GM19468 (cell line): ENCODE results near the gene CNTROB.
"Not testable (repeated sequence)": the region's sequence is repeated elsewhere in the genome, so short reads cannot be mapped to it uniquely, and the experiment has no call there.

ENCODE experiments used
- ATAC-seq: cut with Tn5 transposase; IDR thresholded peaks from one replicate; pipeline ENCODE4 v1.9.1; 2021; ENCODE audit warnings: mild to moderate bottlenecking, moderate library complexity, moderate number of reproducible peaks; ENCODE audit not compliant: unreplicated experiment; ENCODE audit errors: extremely low read depth

The CNTROB gene

DNA sequence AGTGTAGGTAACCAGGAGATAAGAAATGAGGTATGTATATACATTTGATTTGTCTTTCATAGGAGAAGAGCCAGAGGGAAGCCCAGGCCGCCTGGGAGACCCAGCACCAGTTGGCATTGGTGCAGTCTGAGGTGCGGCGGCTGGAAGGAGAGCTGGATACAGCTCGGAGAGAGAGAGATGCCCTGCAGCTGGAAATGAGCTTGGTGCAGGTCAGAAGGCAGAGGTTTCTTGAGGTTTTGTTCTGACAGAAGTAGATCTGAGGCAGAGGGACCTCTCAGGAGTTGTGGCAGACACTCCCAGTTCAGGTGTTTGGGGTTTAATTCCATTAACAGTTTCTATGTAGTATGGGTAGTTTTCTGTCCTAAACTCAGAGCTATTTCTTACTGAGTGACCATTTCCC is 8.0 kb downstream of the CNTROB start:
- no peak for ATAC-seq

GRCh38 chr17:7940743-7941142 is 8.7 kb downstream of the CNTROB start:
- no peak for ATAC-seq

DNA sequence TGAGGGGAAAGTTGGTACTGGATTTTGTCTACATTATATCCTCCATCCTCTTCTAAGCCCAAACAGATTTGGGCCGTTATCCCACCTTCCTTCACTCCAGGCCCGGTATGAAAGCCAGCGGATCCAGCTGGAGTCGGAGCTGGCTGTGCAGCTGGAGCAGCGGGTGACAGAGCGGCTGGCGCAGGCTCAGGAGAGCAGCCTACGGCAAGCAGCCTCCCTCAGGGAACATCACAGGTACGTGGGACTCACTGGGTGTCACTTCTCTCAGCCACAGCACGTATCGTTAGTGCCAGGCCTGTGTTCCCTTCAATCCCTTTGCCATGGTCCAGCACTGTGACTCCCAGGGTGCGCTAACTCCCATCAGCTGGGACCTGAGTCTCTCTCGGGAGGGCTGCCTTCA is 11.3 kb downstream of the CNTROB start:
- ATAC-seq, result no peak

DNA sequence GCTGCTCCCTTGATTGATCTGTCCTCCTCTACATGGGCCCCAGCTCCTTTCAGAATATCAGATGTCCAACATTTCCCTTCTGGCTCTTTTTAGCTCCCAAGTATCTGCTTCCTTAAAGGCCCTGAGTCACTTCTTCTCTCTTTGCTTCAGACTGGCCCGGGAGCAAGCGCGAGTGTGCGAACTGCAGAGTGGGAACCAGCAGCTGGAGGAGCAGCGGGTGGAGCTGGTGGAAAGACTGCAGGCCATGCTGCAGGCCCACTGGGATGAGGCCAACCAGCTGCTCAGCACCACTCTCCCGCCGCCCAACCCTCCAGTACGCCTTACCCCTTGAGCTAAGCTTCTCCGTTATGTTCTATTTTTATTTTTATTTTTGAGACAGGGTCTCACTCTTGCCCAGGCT is 12.3 kb downstream of the CNTROB start:
- no peak for ATAC-seq

DNA sequence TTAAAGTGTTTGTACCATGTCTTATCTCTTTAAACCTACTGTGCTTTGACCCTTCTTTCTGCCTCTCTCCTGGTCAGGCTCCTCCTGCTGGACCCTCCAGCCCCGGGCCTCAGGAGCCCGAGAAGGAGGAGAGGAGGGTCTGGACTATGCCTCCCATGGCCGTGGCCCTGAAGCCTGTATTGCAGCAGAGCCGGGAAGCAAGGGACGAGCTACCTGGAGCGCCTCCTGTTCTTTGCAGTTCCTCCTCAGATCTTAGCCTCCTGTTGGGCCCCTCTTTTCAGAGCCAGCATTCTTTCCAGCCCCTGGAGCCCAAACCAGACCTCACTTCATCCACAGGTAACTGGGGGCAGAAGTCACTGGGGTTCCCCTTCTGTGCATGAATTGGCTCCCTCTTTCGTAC is 13.6 kb downstream of the CNTROB start:
- ATAC-seq, result no peak

DNA sequence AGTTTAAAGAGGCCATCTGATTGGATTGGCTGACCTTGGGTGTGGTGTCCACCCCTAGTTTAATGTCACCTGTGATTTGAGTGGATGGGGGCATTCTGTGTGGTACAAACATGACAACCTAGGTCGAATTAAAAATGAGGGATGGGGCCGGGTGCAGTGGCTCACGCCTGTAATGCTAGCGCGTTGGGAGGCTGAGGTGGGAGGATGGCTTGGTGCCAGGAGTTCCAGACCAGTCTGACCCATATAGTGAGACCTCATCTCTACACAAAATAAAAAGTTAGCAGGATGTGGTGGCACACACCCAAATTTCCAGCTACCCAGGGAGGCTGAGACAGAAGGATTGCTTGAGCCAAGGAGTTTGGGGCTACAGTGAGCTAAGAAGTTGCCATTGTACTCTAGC is 14.4 kb downstream of the CNTROB start:
- no peak for ATAC-seq

DNA sequence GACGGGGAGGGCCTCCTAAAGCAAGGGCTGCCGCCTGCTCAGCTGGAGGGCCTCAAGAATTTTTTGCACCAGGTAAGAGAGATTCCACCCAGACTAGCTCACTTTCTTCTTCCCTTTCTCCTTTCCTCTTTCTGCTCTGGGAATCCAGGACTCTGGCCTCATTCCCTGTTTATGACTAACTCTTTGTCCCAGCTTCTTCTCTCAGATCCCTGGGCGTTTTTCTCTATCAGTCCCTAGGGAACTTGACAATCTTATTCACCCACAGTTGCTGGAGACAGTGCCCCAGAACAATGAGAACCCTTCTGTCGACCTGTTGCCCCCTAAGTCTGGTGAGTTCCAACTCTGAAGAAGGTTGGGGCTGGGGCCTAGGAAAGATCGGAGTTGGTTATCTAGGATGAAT is 15.6 kb downstream of the CNTROB start:
- no peak for ATAC-seq

DNA sequence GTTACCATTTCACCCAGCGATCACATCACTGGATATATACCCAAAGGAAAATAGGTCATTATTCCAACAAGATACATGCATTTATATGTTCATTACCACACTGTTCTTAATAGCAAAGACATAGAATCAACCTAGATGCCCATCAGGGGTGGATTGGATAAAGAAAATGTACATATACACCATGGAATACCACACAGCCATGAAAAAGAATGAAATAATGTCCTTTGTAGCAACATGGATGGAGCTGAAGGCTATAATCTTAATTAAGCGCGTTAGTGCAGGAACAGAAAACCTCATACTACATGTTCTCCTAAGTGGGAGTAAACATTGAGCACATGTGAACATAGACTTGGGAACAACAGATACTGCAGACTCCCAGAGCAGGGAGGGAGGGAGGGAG is 18.6 kb downstream of the CNTROB start:
- ATAC-seq, result no peak

DNA sequence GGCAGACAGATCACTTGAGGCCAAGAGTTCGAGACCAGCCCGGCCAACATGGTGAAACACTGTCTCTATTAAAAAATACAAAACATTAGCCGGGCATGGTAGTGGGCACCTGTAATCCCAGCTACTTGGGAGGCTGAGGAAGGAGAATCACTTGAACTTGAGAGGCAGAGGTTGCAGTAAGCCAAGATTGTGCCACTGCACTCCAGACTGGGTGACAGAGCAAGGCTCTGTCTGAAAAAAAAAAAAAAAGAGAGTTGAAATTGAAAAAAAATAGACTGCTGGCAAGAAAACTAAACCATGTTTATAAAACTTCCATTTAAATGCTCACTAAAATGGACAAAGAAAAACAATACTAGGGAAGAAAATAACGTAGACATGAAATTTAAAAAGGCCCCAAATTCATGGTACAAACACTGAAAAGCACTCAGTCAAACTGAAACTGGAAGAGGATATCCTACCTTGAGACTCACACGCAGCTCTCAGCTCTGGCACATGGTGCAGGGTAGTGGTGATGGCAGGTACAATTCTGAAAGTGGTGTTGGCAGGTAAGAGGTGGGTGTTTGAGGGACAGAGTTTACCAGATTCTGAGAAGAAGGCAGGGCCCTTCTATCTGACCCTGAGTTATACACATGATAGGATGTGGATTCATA is 19.3 kb downstream of the CNTROB start:
- peak; percentile 76 for ATAC-seq

DNA sequence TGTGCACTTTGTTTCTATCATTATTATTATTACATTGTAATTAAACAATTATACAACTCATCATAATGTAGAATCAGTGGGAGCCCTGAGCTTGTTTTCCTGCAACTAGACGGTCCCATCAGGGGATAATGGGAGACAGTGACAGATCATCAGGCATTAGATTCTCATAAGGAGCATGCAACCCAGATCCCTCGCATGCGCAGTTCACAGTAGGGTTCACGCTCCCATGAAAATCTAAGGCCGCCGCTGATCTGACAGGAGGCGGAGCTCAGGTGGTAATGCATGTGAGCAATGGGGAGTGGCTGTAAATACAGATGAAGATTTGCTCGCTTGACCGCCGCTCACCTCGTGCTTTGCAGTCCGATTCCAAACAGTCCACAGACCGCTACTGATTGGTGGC is 21.3 kb downstream of the CNTROB start:
- ATAC-seq, result not testable (repeated sequence)

DNA sequence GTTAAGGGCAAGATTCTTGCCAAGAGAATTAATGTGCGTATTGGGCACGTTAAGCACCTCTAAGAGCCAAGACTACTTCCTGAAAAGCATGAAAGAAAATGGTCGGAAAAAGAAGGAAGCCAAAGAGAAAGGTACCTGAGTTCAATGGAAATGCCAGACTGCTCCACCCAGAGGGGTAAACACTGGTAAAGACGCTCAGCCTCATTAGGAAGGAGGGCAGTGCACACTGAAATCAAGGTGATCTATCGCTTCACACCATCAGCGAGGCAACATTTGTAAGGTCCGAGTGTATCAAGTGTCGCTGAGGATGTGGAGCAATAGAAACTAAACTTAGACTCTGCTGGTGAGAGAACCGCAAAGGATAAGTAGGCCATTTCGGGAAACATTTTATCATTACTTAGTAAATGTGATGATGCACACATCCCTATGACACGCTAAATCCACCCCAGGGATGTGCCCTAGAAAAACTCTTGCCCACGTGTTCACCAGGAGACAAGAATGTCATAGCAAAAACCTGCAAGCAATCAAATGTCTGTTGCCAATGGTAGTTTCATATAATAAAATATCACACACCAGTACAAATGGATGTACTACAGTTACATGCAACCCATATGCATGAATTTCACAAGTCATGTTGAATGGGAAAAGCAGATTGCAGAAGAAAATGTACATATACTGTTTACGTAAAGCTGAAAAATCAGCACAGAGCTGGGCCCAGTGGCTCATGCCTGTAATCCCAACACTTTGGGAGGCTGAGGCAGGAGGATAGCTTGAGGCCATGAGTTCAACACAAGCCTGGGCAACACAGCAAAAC is 23.6 kb downstream of the CNTROB start:
- no peak for ATAC-seq

DNA sequence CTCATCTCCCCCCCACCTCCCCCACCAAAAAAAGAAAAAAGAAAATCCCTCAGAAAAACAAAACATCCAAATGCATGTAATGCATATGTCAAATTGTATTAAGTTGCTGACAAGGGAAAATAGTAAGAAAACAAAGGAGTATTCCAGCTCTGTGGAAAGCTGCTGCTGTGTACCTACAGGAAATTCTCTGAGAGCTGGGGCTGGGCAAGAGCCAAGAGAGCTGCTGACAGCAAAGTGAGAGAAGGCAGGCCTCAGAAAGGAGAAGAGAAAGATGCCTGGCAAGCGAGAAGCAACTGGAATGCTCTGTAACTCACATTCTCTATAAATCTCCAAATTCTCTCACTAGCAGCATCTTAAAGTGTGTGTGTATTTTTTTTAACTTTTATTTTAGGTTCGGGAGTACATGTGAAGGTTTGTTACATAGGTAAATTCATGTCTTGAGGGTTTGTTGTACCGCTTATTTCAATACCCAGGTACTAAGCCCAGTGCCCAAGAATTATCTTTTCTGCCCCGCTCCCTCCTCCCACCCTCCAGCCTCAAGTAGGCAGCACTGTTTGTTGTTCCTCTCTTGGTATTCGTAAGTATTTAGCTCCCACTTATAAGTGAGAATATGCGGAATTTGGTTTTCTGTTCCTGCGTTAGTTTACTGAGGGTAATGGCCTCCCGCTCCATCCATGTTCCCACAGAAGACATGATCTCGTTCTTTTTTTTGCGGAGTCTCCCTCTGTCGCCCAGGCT is 24.4 kb downstream of the CNTROB start:
- ATAC-seq, result no peak

- ATAC-seq, result no peak
These were observed 27.7 kb downstream of the CNTROB start for GRCh38 chr17:7959503-7960253.

DNA sequence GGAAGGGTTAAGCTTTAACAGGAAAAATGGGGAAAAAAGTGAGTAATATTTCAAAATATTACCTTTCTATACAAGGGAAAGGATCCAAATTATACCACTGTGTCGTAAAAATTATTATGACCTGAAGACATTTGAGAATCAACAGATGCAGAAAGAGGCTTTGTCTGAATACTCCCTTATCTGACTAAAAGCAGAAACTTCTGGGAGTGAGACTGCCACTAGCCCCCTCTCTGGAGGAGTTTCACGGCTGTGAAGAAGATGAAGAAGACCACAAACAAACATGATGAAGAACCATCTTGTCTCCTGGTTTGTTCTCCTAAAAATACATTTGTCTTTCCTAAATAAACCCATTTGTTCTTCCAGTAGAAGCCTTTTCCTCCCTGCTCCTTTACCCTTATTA is 29.4 kb downstream of the CNTROB start:
- ATAC-seq, result no peak

GRCh38 chr17:7967751-7968150 is 35.7 kb downstream of the CNTROB start:
- no peak for ATAC-seq

DNA sequence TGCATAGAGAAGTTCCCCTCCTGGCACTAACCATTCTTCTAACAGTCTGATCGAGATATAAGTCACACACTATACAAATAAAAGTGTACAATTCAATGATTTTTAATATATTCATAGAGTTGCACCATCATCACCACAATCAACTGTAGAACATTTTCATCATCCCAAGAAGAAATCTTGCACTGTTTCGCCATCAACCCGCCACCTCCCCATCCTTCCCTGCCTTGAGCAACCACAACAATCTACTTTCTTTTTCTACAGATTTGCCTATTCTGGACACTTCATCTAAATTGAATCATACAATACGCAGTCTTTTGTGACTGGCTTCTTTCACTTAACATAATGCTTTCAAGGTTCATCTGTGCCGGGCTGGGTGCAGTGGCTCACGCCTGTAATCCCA is 37.4 kb downstream of the CNTROB start:
- no peak for ATAC-seq

GRCh38 chr17:7971651-7972050 is 39.6 kb downstream of the CNTROB start:
- no peak for ATAC-seq

- no peak for ATAC-seq
These were observed 40.3 kb downstream of the CNTROB start for GRCh38 chr17:7972131-7972785.

DNA sequence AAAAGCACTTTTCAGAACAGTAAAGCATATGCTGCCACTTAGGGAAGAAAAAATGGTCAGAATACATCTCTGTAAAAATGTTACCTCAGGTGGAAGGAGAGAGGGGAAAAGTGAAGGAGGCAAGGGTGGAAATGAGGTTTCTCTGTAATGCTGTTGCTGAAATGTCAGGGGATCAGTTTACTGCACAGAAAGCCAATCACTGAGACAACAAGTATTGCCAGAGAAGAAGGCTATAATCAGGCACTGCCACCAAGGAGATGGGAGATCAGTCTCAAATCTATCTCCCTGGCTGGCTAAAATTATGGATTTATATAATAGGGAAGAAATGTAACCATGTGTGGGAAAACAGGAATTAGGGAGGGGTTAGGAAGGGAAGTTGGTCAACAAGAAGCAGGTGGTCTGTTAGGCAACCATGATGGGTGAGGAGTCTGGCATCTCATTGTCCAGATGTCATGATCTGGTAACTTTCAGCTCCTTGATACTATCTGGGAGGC is 42.7 kb downstream of the CNTROB start:
- no peak for ATAC-seq

- no peak for ATAC-seq
These were observed 45.0 kb downstream of the CNTROB start for GRCh38 chr17:7977039-7977438.
